ENCODE data around the gene FAM177A1.

The FAM177A1 gene

DNA sequence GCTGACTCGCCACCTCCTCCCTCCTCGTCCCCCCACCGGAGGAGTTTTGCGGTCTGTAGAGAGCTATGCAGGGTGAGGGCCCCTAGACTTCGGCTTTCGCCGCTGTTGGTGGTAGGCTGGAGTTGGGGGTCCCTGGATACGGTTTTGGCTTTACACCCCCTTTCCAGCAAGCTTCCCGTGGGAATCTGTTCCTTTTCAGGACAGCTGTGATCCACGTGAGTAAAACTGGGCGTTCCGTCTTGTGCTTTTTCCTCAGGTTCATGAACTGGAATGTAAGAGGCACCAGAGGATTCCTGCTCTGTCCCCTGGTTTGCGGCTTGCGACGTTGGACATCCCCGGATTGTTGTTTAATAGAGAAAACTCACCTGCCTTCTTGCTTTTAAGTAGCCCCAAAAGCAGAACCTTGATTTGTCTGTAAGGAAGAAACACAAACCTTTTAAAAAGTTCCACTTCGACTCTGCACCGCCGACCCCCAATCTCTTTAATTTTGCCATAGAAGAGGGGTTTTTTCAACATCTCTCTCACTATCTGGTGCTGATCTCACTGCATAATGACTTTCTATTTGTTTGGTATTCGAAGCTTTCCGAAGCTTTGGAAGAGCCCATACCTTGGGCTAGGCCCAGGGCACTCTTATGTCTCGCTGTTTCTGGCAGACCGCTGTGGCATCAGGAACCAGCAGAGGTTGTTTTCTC lies 76.8 kb downstream of the FAM177A1 start:
- TF ChIP-seq PATZ1 (tag by site-specific recombination; IDR thresholded peaks at IDR 0.05) (peak; percentile 73), ZNF510 (tag by site-specific recombination; IDR thresholded peaks at IDR 0.05; ENCODE audit: insufficient replicate concordance) (no peak), ZNF398 (tag by site-specific recombination; IDR thresholded peaks at IDR 0.05) (peak; percentile 44; the same call in 1 of the 2 replicates), ZNF394 (tag by site-specific recombination; IDR thresholded peaks at IDR 0.05; ENCODE audit: borderline replicate concordance) (no peak), PRDM10 (tag by site-specific recombination; IDR thresholded peaks at IDR 0.05) (peak; percentile 19; the same call in 1 of the 2 replicates), ZNF600 (tag by site-specific recombination; IDR thresholded peaks at IDR 0.05) (peak; percentile 74), ZBTB20 (tag by site-specific recombination; IDR thresholded peaks at IDR 0.05) (peak; percentile 85), EGR2 (tag by site-specific recombination; IDR thresholded peaks at IDR 0.05; ENCODE audit: low read depth) (no peak), ZBTB21 (tag by site-specific recombination; IDR thresholded peaks at IDR 0.05) (no peak), KLF1 (tag by site-specific recombination; IDR thresholded peaks at IDR 0.05) (peak; percentile 7; the same call in 1 of the 2 replicates), ZBTB48 (tag by site-specific recombination; IDR thresholded peaks at IDR 0.05) (peak; percentile 78; the same call in 1 of the 2 replicates), ZBTB17 (tag by site-specific recombination; IDR thresholded peaks at IDR 0.05) (peak; percentile 65)
- H3K27ac ChIP-seq (ENCODE audit: extremely low read depth, low read depth, low read length) = peak overlapping the region; percentile 98
- CTCF ChIA-PET = interaction anchor here (0.5 to 1.2 kb wide), 3 partner anchors 130 to 290 kb away, joined by 3 read pairs; no protein-coding TSS in a partner anchor

DNA sequence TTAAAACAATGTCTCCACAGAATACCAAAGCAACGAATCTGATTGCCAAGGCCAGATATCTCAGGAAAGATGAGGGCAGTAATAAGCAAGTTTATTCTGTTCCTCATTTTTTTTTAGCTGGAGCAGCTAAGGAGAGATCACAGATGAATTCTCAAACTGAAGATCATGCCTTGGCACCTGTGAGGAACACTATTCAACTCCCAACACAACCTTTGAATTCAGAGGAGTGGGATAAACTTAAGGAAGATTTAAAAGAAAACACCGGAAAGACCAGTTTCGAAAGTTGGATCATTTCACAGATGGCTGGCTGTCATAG lies 77.3 kb downstream of the FAM177A1 start:
- Histone ChIP-seq H3K4me1 (ENCODE audit: control insufficient read depth, insufficient read depth, low read length) (peaks cover 4% of the 10 kb centered on the region; the same call in 1 of the 2 replicates), H3K27ac (ENCODE audit: extremely low read depth, low read depth, low read length) (peak overlapping the region; percentile 98; the same call in 1 of the 2 replicates), H3K36me3 (ENCODE audit: control insufficient read depth in 2 of 2, insufficient read depth in 1 of 2, low read length in 2 of 2) (peaks cover 0 to 10% of the 10 kb centered on the region in 2 experiments), H3K9me3 (ENCODE audit: control insufficient read depth, insufficient read depth, low read depth, low read length) (no peaks in the 10 kb centered on the region), H3K4me3 (ENCODE audit: low read depth, low read length) (peak overlapping the region; percentile 50)
- TF ChIP-seq, protein P1, sequence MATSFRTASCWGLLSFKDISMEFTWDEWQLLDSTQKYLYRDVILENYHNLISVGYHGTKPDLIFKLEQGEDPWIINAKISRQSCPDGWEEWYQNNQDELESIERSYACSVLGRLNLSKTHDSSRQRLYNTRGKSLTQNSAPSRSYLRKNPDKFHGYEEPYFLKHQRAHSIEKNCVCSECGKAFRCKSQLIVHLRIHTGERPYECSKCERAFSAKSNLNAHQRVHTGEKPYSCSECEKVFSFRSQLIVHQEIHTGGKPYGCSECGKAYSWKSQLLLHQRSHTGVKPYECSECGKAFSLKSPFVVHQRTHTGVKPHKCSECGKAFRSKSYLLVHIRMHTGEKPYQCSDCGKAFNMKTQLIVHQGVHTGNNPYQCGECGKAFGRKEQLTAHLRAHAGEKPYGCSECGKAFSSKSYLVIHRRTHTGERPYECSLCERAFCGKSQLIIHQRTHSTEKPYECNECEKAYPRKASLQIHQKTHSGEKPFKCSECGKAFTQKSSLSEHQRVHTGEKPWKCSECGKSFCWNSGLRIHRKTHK (tag by site-specific recombination; IDR thresholded peaks at IDR 0.05) = no peak
- no peak for TF ChIP-seq ZNF398 (tag by site-specific recombination; IDR thresholded peaks at IDR 0.05)
- TF ChIP-seq, protein P2, sequence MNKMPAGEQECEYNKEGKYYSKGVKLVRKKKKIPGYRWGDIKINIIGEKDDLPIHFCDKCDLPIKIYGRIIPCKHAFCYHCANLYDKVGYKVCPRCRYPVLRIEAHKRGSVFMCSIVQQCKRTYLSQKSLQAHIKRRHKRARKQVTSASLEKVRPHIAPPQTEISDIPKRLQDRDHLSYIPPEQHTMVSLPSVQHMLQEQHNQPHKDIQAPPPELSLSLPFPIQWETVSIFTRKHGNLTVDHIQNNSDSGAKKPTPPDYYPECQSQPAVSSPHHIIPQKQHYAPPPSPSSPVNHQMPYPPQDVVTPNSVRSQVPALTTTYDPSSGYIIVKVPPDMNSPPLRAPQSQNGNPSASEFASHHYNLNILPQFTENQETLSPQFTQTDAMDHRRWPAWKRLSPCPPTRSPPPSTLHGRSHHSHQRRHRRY (tag by site-specific recombination; IDR thresholded peaks at IDR 0.05) = no peak
- no peak for TF ChIP-seq ZNF670 (tag by site-specific recombination; IDR thresholded peaks at IDR 0.05; ENCODE audit: low read depth)
- TF ChIP-seq ZNF791 (tag by site-specific recombination; IDR thresholded peaks at IDR 0.05) = no peak
- TF ChIP-seq SP7 (tag by site-specific recombination; IDR thresholded peaks at IDR 0.05) = no peak
- TF ChIP-seq ZNF19 (tag by site-specific recombination; IDR thresholded peaks at IDR 0.05; ENCODE audit: low read depth) = no peak
- TF ChIP-seq ZNF121 (tag by site-specific recombination; IDR thresholded peaks at IDR 0.05) = no peak
- POLR2A ChIA-PET = interaction anchor here (0.9 to 1.1 kb wide), 2 partner anchors 10 to 77 kb away, joined by 3 to 5 read pairs; partner anchors contain the start of gene FAM177A1
- CTCF ChIA-PET = interaction anchor here (0.5 to 1.2 kb wide), 5 partner anchors 17 to 299 kb away, joined by 3 read pairs; no protein-coding TSS in a partner anchor

More for the DNA sequence above, 76.8 kb downstream of the FAM177A1 start:
- Histone ChIP-seq H3K9me3 (ENCODE audit: control insufficient read depth, insufficient read depth, low read depth, low read length) (no peaks in the 10 kb centered on the region), H3K4me1 (ENCODE audit: control insufficient read depth, insufficient read depth, low read length) (peaks cover 4% of the 10 kb centered on the region; the same call in 1 of the 2 replicates), H3K4me3 (ENCODE audit: low read depth, low read length) (peak overlapping the region; percentile 50), H3K36me3 (ENCODE audit: control insufficient read depth in 2 of 2, insufficient read depth in 1 of 2, low read length in 2 of 2) (peaks cover 0 to 9% of the 10 kb centered on the region in 2 experiments)
- POLR2A ChIA-PET = interaction anchor here (0.6 to 2.1 kb wide), 7 partner anchors 8 to 281 kb away, joined by 3 to 8 read pairs (median 4); partner anchors contain the start of genes FAM177A1, NFKBIA and PSMA6
